Ovary (tissue), 9 donors: ENCODE data around the gene RMND5B. TPM values are rescaled to one million over a fixed set of nuclear protein-coding genes. Genes with fewer than 3 reads are reported as not detected.

Source experiments
- DNase-seq, 5 donors: peaks; one replicate each; pipeline ENCODE4 v3.0.0-alpha.2; 2019 to 2020
- H3K27ac ChIP-seq, 2 donors: fragments of 200-600 bp; one replicate each; pipeline versions ENCODE4 v1.5.1 to v1.8.0; 2019 to 2022
- H3K27me3 ChIP-seq: fragments of 200-600 bp; one replicate; pipeline ENCODE4 v1.8.0; 2022
- H3K36me3 ChIP-seq: fragments of 200-600 bp; sonication (generic); one replicate; pipeline ENCODE4 v1.5.1; 2019
- H3K4me1 ChIP-seq: one replicate; pipeline ENCODE4 v1.8.1; 2013; ENCODE audit warnings: mild to moderate bottlenecking, moderate library complexity; ENCODE audit not compliant: insufficient read depth
- H3K4me3 ChIP-seq: fragments of 200-600 bp; sonication (generic); one replicate; pipeline ENCODE4 v1.5.1; 2017
- H3K9me3 ChIP-seq, 2 donors: fragments of 200-600 bp in 1 of 2; sonication (generic) in 1 of 2; one replicate each; pipeline versions ENCODE4 v1.5.1 to v1.8.1; 2013 to 2019; ENCODE audit warnings: mild to moderate bottlenecking in 1 of 2, moderate library complexity in 1 of 2
- EP300 ChIP-seq: sonication (generic); formaldehyde crosslinking; IDR thresholded peaks from one replicate; pipeline ENCODE4 v1.6.1; 2017; ENCODE audit warnings: antibody characterized with exemption
- POLR2A ChIP-seq: fragments of 450-650 bp; IDR thresholded peaks from one replicate; pipeline ENCODE4 v1.6.1; 2017; ENCODE audit warnings: antibody characterized with exemption, mild to moderate bottlenecking, moderate library complexity
- WGBS, 3 donors: extraction: QIAGEN DNeasy Blood & Tissue Kit in 1 of 3; methylation state at CpG; one replicate each; pipeline versions ENCODE4 v1.1.5 to v1.1.7; 2013 to 2017; 5-methylcytosine and 5-hydroxymethylcytosine counted together
- intact Hi-C, 4 donors: fragments of 100-400 bp; cut with DNase I; formaldehyde crosslinking; loops; one replicate each; pipeline versions ENCODE4 v1.11.0 to v1.15.1; 2022 to 2023
- polyA plus RNA-seq, 2 donors: library from polyadenylated mRNA; stranded (reverse); fragments of 200-250 nt in 1 of 2; fragments of 350-450 nt in 1 of 2; fragmentation: Illumina TruSeq in 1 of 2; extraction: RNeasy Lipid Tissue Mini Kit (QIAGEN cat#74804) in 1 of 2; gene quantifications; one replicate each; pipeline ENCODE4 v1.2.3, GENCODE V29; 2013 to 2014
- total RNA-seq, 7 donors: library from RNA; depleted of rRNA in 2 of 7; stranded (reverse); fragments of >200 nt in 2 of 7; fragmentation: NEBNext Ultra II Directional in 3 of 7; extraction: Animal tissue kit (Norgen Biotek cat#: 25700) in 3 of 7; gene quantifications; one replicate each; pipeline versions ENCODE4 v1.1.0 to v1.2.4, GENCODE V29; 2016 to 2023
- TF ChIP-seq, protein P1 (sequence below), 3 donors: fragments of 450-650 bp in 2 of 3; fragments of 200-600 bp in 1 of 3; IDR thresholded peaks; one replicate each; pipeline versions ENCODE4 v1.5.1 to v1.8.0; 2016 to 2022; ENCODE audit warnings: antibody characterized with exemption in 3 of 3, mild to moderate bottlenecking in 1 of 3
- donor health status: DM: no; HTN: no; CAD: no; lungs with moderate emphysema.
- donor health status: DM: no; HTN: no; CAD: no.
- donor health status: Bipolar disorder and iron deficiency.
- donor health status: DM: yes; HTN: yes; CAD: no.
- donor health status: DM: no; HTN: no; CAD: no.
- donor health status: DM: yes; HTN: yes; CAD: no.

RMND5B gene
- total and polyA plus RNA-seq, 9 donors: 13.8 to 43.2 (median 31.2) TPM

DNA sequence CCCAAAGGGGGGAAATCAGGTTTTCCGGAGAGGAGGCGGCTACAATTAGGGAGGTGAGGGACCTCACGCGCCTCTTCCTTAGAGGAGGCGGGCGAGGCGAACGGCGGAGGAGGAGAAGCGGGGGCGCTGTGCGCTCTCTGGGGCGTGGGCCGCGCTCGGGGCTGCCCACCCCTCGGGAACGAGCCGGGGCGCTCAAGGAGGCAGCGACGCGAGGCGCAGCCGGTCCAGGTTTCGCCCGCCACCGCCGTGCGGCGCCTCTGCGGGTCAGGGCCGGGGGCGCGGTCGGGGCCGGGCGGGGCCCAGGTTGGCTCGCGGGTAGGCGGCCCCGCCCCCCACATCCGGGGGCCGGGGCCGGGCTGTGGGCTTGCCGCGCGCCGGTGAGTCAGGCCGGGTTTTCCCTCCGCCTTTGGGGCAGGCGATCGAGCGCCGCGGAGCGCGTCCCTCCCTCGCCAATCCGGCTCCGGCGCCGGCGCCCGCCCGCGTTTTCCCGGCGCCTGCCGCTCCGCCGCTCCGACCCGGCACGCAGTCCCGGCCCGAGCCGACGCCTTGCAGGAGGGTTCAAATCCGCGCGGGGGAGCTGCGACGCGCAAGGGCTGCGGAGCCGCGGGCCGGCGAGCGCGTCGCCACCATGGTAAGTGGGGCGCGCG lies 17.6 kb upstream of the RMND5B start, which contains the start of gene N4BP3:
TSS of gene N4BP3 (plus strand) at position 392 of the 647 bp plus-strand sequence. CDS start 6,052 bp downstream, outside the sequence.
- H3K9me3 ChIP-seq: no peaks in the 10 kb centered on the region
- no peaks in the 10 kb centered on the region for H3K36me3 ChIP-seq
- WGBS, 3 donors: 1 to 2% (median 1%) methylated on average over 41 to 96 of the region's 96 CpGs
- H3K4me3 ChIP-seq: peak within 1 kb of the TSS; percentile 28
- intact Hi-C loops: loop anchor here in 1 of 4 donors (10.0 kb wide), 1 partner anchor 292 kb away; no protein-coding TSS in a partner anchor
- no peaks in the 10 kb centered on the region for H3K4me1 ChIP-seq
- no peaks in the 10 kb centered on the region for H3K27me3 ChIP-seq
- TF ChIP-seq POLR2A (no peak), EP300 (no peak)
- TF ChIP-seq, protein P1, sequence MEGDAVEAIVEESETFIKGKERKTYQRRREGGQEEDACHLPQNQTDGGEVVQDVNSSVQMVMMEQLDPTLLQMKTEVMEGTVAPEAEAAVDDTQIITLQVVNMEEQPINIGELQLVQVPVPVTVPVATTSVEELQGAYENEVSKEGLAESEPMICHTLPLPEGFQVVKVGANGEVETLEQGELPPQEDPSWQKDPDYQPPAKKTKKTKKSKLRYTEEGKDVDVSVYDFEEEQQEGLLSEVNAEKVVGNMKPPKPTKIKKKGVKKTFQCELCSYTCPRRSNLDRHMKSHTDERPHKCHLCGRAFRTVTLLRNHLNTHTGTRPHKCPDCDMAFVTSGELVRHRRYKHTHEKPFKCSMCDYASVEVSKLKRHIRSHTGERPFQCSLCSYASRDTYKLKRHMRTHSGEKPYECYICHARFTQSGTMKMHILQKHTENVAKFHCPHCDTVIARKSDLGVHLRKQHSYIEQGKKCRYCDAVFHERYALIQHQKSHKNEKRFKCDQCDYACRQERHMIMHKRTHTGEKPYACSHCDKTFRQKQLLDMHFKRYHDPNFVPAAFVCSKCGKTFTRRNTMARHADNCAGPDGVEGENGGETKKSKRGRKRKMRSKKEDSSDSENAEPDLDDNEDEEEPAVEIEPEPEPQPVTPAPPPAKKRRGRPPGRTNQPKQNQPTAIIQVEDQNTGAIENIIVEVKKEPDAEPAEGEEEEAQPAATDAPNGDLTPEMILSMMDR (IDR thresholded peaks at IDR 0.05): no peak
- DNase-seq: peak in 3 of 5 donors; percentile 31 to 64 (median 50)
- H3K27ac ChIP-seq: no peak within 1 kb of the TSS

DNA sequence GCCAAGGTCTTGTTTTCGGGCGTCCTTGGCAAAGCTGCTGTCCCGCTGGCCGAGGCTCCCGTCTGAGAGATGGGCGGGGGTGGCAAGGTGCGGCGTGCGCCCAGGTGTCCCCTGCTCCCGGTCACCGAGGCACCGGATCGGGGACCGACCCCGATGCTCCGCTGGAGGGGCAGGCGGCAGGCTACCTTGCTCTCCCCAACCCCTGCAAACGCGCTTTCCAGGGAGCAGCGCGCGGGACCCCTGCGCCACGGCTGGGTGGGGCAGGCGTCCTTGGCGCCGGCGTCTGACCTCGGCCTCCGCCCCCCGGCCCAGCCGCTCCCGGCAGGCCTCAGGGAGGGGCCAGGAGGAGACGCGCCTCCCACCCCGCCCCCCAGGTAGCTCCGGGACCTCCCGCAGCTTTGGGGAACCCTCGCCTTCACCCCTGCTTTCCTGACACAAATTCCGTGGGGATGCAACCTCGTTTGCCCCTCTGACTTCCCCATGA lies 16.9 kb upstream of the RMND5B start:
- 0 to 2% (median 1%) methylated on average over 3 to 41 of the region's 41 CpGs for WGBS, 3 donors
- no peaks in the 10 kb centered on the region for H3K4me1 ChIP-seq
- H3K27ac ChIP-seq: no peak overlapping the region
- intact Hi-C loops: loop anchor here in 1 of 4 donors (10.0 kb wide), 1 partner anchor 291 kb away; no protein-coding TSS in a partner anchor
- no peaks in the 10 kb centered on the region for H3K36me3 ChIP-seq
- H3K4me3 ChIP-seq: peak overlapping the region; percentile 28
- H3K9me3 ChIP-seq: no peaks in the 10 kb centered on the region
- TF ChIP-seq EP300: no peak
- no peak for TF ChIP-seq POLR2A
- TF ChIP-seq, protein P1 (IDR thresholded peaks at IDR 0.05): no peak
- H3K27me3 ChIP-seq: no peaks in the 10 kb centered on the region
- DNase-seq: no peak

DNA sequence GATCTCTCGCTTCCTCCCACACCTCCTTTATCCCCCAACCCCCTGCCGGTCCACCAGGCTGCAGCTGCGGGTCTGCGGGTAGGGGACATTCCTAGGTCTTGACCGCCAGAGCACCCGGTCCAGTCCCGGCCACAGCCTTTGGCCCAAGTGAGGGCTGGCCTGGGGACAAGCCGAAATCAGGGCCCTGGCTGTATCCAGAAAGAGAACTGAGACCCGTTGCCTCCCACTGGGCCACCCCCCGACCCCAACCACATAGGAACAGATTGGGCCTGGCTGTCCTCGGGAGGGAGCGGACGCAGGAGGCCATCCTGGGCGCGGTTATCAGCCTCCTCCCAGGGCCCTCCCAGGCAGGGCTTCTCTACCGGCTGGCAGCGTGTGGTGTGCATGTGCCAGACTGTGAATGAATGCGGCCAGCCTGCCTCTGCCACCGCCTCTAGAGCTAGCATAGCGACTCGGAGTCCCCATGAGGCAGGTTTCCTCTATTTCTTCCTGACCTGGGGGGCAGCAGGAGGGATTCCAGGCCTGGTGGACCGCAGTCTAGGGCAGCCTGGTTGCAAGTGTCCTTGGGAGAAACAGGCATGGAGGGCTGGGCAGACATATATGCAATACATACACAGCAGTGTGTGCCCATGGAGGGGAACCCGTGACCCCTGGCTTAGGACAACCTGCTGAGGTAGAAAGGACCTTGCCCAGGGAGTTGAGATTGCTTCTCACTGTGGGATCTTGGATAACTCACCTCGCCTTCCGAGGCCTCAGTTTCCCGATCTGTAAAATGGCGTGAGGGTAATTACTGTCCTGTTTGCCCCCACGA lies 16.3 kb upstream of the RMND5B start:
- TF ChIP-seq EP300: no peak
- no peak for TF ChIP-seq POLR2A
- TF ChIP-seq, protein P1 (IDR thresholded peaks at IDR 0.05): no peak
- Histone ChIP-seq H3K27ac (no peak overlapping the region), H3K27me3 (no peaks in the 10 kb centered on the region), H3K4me1 (no peaks in the 10 kb centered on the region), H3K4me3 (no peak overlapping the region), H3K36me3 (no peaks in the 10 kb centered on the region), H3K9me3 (no peaks in the 10 kb centered on the region)
- DNase-seq: no peak
- intact Hi-C loops: loop anchor here in 1 of 4 donors (10.0 kb wide), 1 partner anchor 290 kb away; no protein-coding TSS in a partner anchor
- 21 to 29% (median 23%) methylated on average over 22 to 28 of the region's 28 CpGs for WGBS, 3 donors

DNA sequence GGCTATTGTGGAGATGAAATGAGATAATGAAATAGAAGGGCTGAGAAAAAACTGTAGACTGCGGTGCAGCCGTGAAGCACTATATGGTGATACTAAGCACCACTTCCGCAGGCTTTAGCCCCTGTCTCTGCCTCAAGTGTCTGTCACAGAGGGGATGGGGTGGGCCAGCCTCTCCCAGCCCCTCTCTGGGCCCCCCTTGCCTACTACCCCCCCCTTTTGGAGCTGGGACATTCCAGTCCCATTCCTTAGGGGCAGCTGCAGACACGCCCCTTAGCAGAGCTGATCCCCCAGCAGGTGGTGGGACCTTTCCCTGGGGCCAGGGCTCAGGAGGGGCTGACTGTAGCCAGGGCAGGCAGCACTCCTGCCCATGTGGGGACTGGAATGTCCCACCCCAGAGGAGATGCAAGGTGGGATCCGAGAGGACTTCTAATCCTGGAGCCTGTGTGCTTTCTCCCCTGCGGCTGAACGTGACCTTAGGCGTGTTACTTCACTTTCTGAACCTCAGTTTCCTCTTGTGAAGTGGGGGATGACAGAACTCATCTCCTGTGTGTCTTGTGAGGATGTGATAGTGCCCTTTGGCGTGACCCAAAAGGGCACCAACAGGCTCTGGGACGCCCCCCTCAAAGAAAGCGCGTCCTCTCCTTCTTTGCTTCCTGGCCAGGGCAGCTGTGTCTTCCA lies 15.5 kb upstream of the RMND5B start:
- Histone ChIP-seq H3K4me1 (no peaks in the 10 kb centered on the region), H3K9me3 (no peaks in the 10 kb centered on the region), H3K36me3 (no peaks in the 10 kb centered on the region), H3K4me3 (no peak overlapping the region), H3K27me3 (no peaks in the 10 kb centered on the region), H3K27ac (no peak overlapping the region)
- DNase-seq: no peak
- WGBS, 3 donors: 49 to 61% (median 55%) methylated on average over 12 of the region's 12 CpGs
- TF ChIP-seq, protein P1 (IDR thresholded peaks at IDR 0.05): no peak
- TF ChIP-seq POLR2A (no peak), EP300 (no peak)
- intact Hi-C loops: loop anchor here in 1 of 4 donors (10.0 kb wide), 1 partner anchor 290 kb away; no protein-coding TSS in a partner anchor
